SU-DHL-6 (cell line): ENCODE results near the gene KLK2.

ENCODE experiments used
- H2AFZ ChIP-seq: fragments of 200-600 bp; sonication (generic); 2 replicates; pipeline ENCODE4 v1.6.1; 2014; ENCODE audit warnings: low read depth, mild to moderate bottlenecking, moderate library complexity, mixed read lengths, antibody characterized with exemption, low read length; ENCODE audit not compliant: severe bottlenecking
- H3F3A ChIP-seq: fragments of 200-600 bp; shearing (Covaris generic); 2 replicates; pipeline ENCODE4 v1.6.0; 2016; ENCODE audit warnings: antibody characterized with exemption, mild to moderate bottlenecking; ENCODE audit not compliant: insufficient read depth
- H3K27ac ChIP-seq: fragments of 200-600 bp; sonication (generic); 2 replicates; pipeline ENCODE4 v1.5.1; 2016; ENCODE audit warnings: low read depth, mild to moderate bottlenecking, low read length, moderate library complexity, mixed read lengths
- H3K27me3 ChIP-seq: fragments of 200-600 bp; sonication (generic), shearing (Covaris generic); 2 replicates; pipeline ENCODE4 v1.6.0; 2014; ENCODE audit warnings: mild to moderate bottlenecking, low read length
- H3K36me3 ChIP-seq: fragments of 200-600 bp; sonication (generic); 2 replicates; pipeline ENCODE4 v1.6.1; 2014; ENCODE audit warnings: mild to moderate bottlenecking, low read length, mixed read lengths
- H3K4me2 ChIP-seq: fragments of 300-600, 200-600 bp; shearing (Covaris generic), sonication (generic); 2 replicates; pipeline ENCODE4 v1.6.0; 2014; ENCODE audit warnings: low read length, low read depth, mild to moderate bottlenecking; ENCODE audit not compliant: poor library complexity, severe bottlenecking
- H3K4me3 ChIP-seq: fragments of 200-600 bp; sonication (generic); 2 replicates; pipeline ENCODE4 v1.5.1; 2014; ENCODE audit warnings: antibody characterized with exemption, low read length, mild to moderate bottlenecking, mixed read lengths; ENCODE audit not compliant: insufficient read depth, poor library complexity, severe bottlenecking
- H3K79me2 ChIP-seq: fragments of 200-600 bp; sonication (generic); 2 replicates; pipeline ENCODE4 v1.6.1; 2014; ENCODE audit warnings: mild to moderate bottlenecking, low read length, moderate library complexity; ENCODE audit not compliant: insufficient read depth
- H3K9ac ChIP-seq: fragments of 200-600 bp; sonication (generic); 2 replicates; pipeline ENCODE4 v1.7.0; 2014; ENCODE audit warnings: mild to moderate bottlenecking, low read length
- H3K9me2 ChIP-seq: fragments of 200-600 bp; sonication (generic); replicated peaks from 2 replicates; pipeline ENCODE4 v1.6.1; 2014; ENCODE audit warnings: low read length; ENCODE audit not compliant: insufficient read depth
- H3K9me3 ChIP-seq: fragments of 200-600 bp; sonication (generic); 2 replicates; pipeline ENCODE4 v1.6.1; 2014; ENCODE audit warnings: low read length, mixed read lengths; ENCODE audit not compliant: insufficient read depth
- H4K20me1 ChIP-seq: fragments of 200-600 bp; sonication (generic); 2 replicates; pipeline ENCODE4 v1.6.1; 2014; ENCODE audit warnings: low read depth, mild to moderate bottlenecking, antibody characterized with exemption, low read length, moderate library complexity, mixed read lengths
- EZH2phosphoT487 ChIP-seq: fragments of 200-600 bp; sonication (generic), shearing (Covaris generic); conservative IDR thresholded peaks from 2 replicates; pipeline ENCODE4 v1.6.1; 2018; ENCODE audit warnings: mild to moderate bottlenecking, antibody characterized with exemption, low read length, moderate library complexity, mixed read lengths
- TF ChIP-seq, protein P1 (sequence below): fragments of 200-600 bp; sonication (generic); IDR thresholded peaks from one replicate; pipeline ENCODE4 v1.5.1; 2017; ENCODE audit warnings: antibody characterized with exemption, mild to moderate bottlenecking, low read length, moderate library complexity; ENCODE audit not compliant: insufficient read depth, poor library complexity, severe bottlenecking

The KLK2 gene

DNA sequence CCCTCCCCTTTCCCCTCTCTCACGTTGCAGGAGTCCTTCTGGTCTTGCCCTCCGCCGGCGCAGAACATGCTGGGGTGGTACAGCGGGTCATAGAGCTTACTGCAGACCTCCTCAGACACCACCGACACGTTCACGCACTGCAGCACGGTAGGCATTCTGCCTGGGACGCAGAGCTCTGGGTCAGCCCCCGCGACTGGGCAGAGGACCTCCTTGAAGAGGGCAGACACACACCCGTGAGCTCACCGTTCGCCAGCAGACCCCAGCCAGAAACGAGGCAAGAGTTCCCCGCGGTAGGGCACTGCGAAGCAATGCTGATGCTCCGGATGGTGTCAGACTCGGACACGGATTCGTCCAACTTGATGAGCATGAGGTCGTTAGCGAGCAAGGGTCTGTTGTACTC lies 35.1 kb downstream of the KLK2 start:
- H3F3A ChIP-seq: no peaks in the 10 kb centered on the region
- no peaks in the 10 kb centered on the region for H3K9me3 ChIP-seq
- no peak overlapping the region for H3K4me2 ChIP-seq
- no peaks in the 10 kb centered on the region for H3K9me2 ChIP-seq
- no peak overlapping the region for H3K4me3 ChIP-seq
- no peaks in the 10 kb centered on the region for H3K27me3 ChIP-seq
- no peaks in the 10 kb centered on the region for H4K20me1 ChIP-seq
- H2AFZ ChIP-seq: no peak overlapping the region
- H3K36me3 ChIP-seq: no peaks in the 10 kb centered on the region
- no peaks in the 10 kb centered on the region for H3K79me2 ChIP-seq
- H3K27ac ChIP-seq: no peak overlapping the region
- TF ChIP-seq, protein P1, sequence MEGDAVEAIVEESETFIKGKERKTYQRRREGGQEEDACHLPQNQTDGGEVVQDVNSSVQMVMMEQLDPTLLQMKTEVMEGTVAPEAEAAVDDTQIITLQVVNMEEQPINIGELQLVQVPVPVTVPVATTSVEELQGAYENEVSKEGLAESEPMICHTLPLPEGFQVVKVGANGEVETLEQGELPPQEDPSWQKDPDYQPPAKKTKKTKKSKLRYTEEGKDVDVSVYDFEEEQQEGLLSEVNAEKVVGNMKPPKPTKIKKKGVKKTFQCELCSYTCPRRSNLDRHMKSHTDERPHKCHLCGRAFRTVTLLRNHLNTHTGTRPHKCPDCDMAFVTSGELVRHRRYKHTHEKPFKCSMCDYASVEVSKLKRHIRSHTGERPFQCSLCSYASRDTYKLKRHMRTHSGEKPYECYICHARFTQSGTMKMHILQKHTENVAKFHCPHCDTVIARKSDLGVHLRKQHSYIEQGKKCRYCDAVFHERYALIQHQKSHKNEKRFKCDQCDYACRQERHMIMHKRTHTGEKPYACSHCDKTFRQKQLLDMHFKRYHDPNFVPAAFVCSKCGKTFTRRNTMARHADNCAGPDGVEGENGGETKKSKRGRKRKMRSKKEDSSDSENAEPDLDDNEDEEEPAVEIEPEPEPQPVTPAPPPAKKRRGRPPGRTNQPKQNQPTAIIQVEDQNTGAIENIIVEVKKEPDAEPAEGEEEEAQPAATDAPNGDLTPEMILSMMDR: no peak
- TF ChIP-seq EZH2phosphoT487: no peak
- H3K9ac ChIP-seq: no peak overlapping the region

DNA sequence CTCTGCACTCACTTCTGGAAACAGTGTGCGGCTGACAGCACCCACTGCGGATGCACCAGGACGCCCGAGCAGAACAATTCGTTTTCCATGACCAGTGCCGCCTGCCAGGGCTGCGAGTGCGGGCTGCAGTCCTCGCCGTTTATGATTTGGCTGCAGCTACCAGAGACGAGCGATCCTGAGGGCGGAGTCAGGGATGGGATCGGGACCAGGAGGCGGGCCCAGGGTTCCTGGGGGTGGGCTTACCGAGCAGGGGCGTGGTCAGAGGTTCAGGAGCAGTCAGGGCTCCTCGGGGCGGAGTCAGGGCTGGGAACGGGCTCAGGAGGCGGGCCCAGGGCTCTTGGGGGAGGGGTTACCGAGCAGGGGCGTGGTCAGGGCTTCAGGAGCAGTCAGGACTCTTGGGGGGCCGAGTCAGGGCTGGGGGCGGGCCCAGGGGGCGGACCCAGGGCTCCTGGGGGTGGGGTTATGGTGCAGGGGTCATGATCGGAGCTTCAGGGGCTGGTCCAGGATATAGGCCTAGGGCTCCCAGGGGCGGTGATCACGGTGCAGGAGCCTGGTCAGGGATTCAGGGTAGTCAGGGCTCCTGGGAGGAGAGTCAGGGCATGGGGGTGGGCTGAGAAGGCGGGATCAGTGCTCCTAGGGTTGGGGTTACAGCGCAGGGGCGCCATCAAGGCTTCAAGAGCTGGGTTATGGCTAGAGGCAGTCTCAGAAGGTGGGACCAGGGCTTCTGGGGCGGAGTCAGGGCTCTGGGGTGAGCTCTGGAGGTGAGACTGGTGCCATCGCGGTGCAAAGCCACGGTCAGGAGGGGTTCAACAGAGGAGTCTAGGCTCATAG lies 36.2 kb downstream of the KLK2 start:
- Histone ChIP-seq H3K9ac (no peak overlapping the region), H3K79me2 (no peaks in the 10 kb centered on the region), H3K9me2 (no peaks in the 10 kb centered on the region), H3K4me2 (no peak overlapping the region), H3K9me3 (no peaks in the 10 kb centered on the region), H3K27ac (no peak overlapping the region), H3K4me3 (no peak overlapping the region), H3K36me3 (no peaks in the 10 kb centered on the region), H3F3A (no peaks in the 10 kb centered on the region), H3K27me3 (no peaks in the 10 kb centered on the region), H4K20me1 (no peaks in the 10 kb centered on the region), H2AFZ (no peak overlapping the region)
- no peak for TF ChIP-seq EZH2phosphoT487
- TF ChIP-seq, protein P1: no peak

DNA sequence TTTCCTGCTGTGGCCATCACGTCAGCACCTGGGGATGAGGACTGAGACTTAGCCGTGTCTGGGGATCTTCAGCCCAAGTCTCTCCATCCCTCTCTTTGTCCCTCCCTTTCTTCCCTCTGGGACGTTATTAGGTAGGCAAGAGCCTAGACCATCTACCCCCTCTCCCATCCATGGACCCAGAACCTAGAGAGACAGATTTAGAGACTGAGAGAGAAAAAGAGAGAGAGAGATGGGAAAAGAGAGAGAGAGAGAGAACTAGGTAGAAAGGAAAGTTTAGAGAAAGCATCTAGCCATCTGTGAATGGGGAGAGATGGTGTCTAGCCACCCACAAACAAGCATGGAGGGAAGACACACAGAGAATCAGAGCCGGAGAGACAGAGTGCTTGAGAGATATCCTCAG lies 37.5 kb downstream of the KLK2 start:
- no peaks in the 10 kb centered on the region for H4K20me1 ChIP-seq
- no peak overlapping the region for H3K27ac ChIP-seq
- H3F3A ChIP-seq: no peaks in the 10 kb centered on the region
- H2AFZ ChIP-seq: no peak overlapping the region
- H3K9ac ChIP-seq: no peak overlapping the region
- H3K9me2 ChIP-seq: no peaks in the 10 kb centered on the region
- H3K4me2 ChIP-seq: no peak overlapping the region
- H3K27me3 ChIP-seq: no peaks in the 10 kb centered on the region
- H3K4me3 ChIP-seq: no peak overlapping the region
- H3K79me2 ChIP-seq: no peaks in the 10 kb centered on the region
- TF ChIP-seq, protein P1: no peak
- no peak for TF ChIP-seq EZH2phosphoT487
- no peaks in the 10 kb centered on the region for H3K36me3 ChIP-seq
- H3K9me3 ChIP-seq: no peaks in the 10 kb centered on the region
